HFFc6 (cell line): ENCODE results near the gene MTERF4. TPM values are rescaled to one million over a fixed set of nuclear protein-coding genes. Genes with fewer than 3 reads are reported as not detected.

Experiments
- DNase-seq: peaks from one replicate; pipeline ENCODE4 v3.0.0-alpha.2; 2018
- H3K27ac Mint-ChIP-seq: 2 replicates; pipeline ENCODE4 v1.8.0; 2020; ENCODE audit warnings: mild to moderate bottlenecking, mixed read lengths
- H3K27me3 Mint-ChIP-seq: 2 replicates; pipeline ENCODE4 v1.8.0; 2021; ENCODE audit warnings: mild to moderate bottlenecking, moderate library complexity, mixed read lengths; ENCODE audit not compliant: insufficient read depth
- H3K36me3 Mint-ChIP-seq: 2 replicates; pipeline ENCODE4 v1.8.0; 2021; ENCODE audit warnings: low read depth, mixed read lengths
- H3K4me1 Mint-ChIP-seq: 2 replicates; pipeline ENCODE4 v1.8.0; 2020; ENCODE audit warnings: low read depth, mixed read lengths
- H3K4me3 Mint-ChIP-seq: 2 replicates; pipeline ENCODE4 v1.8.0; 2020; ENCODE audit warnings: mild to moderate bottlenecking, moderate library complexity, mixed read lengths
- H3K9me3 Mint-ChIP-seq: 2 replicates; pipeline ENCODE4 v1.8.0; 2020; ENCODE audit warnings: mild to moderate bottlenecking, mixed read lengths
- CTCF ChIP-seq: fragments of 200-600 bp; sonication (generic); IDR thresholded peaks from 2 replicates; pipeline ENCODE4 v1.5.0; 2021; ENCODE audit warnings: antibody characterized with exemption, mild to moderate bottlenecking
- total RNA-seq, 6 experiments: library from RNA; stranded (reverse); fragmentation: NEBNext Ultra II Directional; extraction: Animal tissue kit (Norgen Biotek cat#: 25700); gene quantifications; 2 replicates in 1 of 6; 3 replicates in 5 of 6; pipeline ENCODE4 v1.2.3, GENCODE V29; 2021

Gene MTERF4
- total RNA-seq, 6 experiments from 2014 or later = 17.2 to 20.6 (median 17.9) TPM

GRCh38 chr2:241137276-241138190 lies 35.4 kb upstream of the MTERF4 start:
- Mint-ChIP-seq H3K9me3 (no peaks in the 10 kb centered on the region), H3K4me3 (no peak overlapping the region), H3K27me3 (peaks cover 2% of the 10 kb centered on the region), H3K4me1 (no peaks in the 10 kb centered on the region; the same call in 1 of the 2 replicates), H3K27ac (no peak overlapping the region), H3K36me3 (no peaks in the 10 kb centered on the region)
- no peak for TF ChIP-seq CTCF
- DNase-seq = no peak

DNA sequence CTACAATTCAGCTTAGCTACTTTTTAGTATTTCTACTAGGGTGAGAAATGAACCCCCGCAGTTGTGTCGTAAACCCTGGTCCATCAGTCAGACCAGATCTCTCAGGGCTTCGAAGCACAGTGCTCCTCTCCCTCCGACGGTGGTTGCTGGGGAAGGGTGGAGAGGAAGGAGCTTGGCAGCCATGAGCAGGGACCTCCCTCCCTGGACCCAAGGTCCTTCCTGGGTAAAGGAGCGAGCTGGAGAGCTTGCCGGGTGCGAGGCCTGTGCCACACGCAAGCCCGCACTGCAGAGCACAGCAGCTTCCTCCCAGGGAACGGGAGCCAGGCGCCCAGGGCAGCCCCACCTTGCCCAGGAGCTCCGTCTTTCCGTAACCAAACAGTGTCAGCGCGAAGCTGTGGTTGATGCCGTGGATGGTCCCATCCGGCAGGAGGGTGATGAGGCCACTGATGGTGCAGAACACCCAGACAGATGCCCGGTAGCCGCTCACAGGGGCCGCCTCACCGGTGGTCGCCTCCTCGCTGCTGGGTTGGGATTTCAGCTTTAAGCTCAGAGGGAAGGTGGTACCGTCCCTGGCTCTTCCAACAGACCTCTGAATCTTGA lies 34.7 kb upstream of the MTERF4 start:
- no peak for DNase-seq
- Mint-ChIP-seq H3K27me3 (peaks cover 2% of the 10 kb centered on the region), H3K36me3 (no peaks in the 10 kb centered on the region), H3K4me3 (no peak overlapping the region), H3K27ac (no peak overlapping the region), H3K4me1 (no peaks in the 10 kb centered on the region; the same call in 1 of the 2 replicates), H3K9me3 (no peaks in the 10 kb centered on the region)
- no peak for TF ChIP-seq CTCF

GRCh38 chr2:241136191-241136590 lies 34.1 kb upstream of the MTERF4 start:
- H3K9me3 Mint-ChIP-seq = no peaks in the 10 kb centered on the region
- peaks cover 2% of the 10 kb centered on the region for H3K27me3 Mint-ChIP-seq
- no peak for TF ChIP-seq CTCF
- DNase-seq = no peak
- no peaks in the 10 kb centered on the region; the same call in 1 of the 2 replicates for H3K4me1 Mint-ChIP-seq
- H3K36me3 Mint-ChIP-seq = no peaks in the 10 kb centered on the region
- no peak overlapping the region for H3K27ac Mint-ChIP-seq
- no peak overlapping the region for H3K4me3 Mint-ChIP-seq

GRCh38 chr2:241135737-241136136 lies 33.6 kb upstream of the MTERF4 start:
- Mint-ChIP-seq H3K9me3 (no peaks in the 10 kb centered on the region), H3K4me1 (no peaks in the 10 kb centered on the region; the same call in 1 of the 2 replicates), H3K4me3 (no peak overlapping the region), H3K27me3 (peaks cover 2% of the 10 kb centered on the region; the same call in 1 of the 2 replicates), H3K27ac (no peak overlapping the region), H3K36me3 (no peaks in the 10 kb centered on the region)
- no peak for TF ChIP-seq CTCF
- DNase-seq = no peak

- Mint-ChIP-seq H3K9me3 (no peaks in the 10 kb centered on the region), H3K27me3 (peaks cover under 1% of the 10 kb centered on the region; the same call in 1 of the 2 replicates), H3K36me3 (no peaks in the 10 kb centered on the region), H3K27ac (no peak overlapping the region), H3K4me3 (no peak overlapping the region), H3K4me1 (no peaks in the 10 kb centered on the region; the same call in 1 of the 2 replicates)
- no peak for DNase-seq
- TF ChIP-seq CTCF = no peak
Measured at GRCh38 chr2:241134711-241135110, 32.6 kb upstream of the MTERF4 start.
